Esophagus (tissue), 2 donors: ENCODE results near the gene MKLN1. TPM values are rescaled to one million over a fixed set of nuclear protein-coding genes. Genes with fewer than 3 reads are reported as not detected.

Experiments
- H3K27ac ChIP-seq, 2 donors: one replicate each; pipeline ENCODE4 v1.5.1; 2013; ENCODE audit warnings: low read depth in 2 of 2, mild to moderate bottlenecking in 2 of 2, inconsistent platforms in 1 of 2, low read length in 1 of 2, moderate library complexity in 1 of 2
- H3K27me3 ChIP-seq, 2 donors: one replicate each; pipeline ENCODE4 v1.6.1; 2013; ENCODE audit warnings: low read length in 2 of 2, control low read depth in 1 of 2, mild to moderate bottlenecking in 1 of 2; ENCODE audit not compliant: insufficient read depth in 2 of 2, control insufficient read depth in 1 of 2
- H3K36me3 ChIP-seq, 2 donors: one replicate each; pipeline ENCODE4 v1.6.1; 2013; ENCODE audit warnings: low read length in 1 of 2; ENCODE audit not compliant: control insufficient read depth in 2 of 2, insufficient read depth in 2 of 2
- H3K4me1 ChIP-seq, 2 donors: one replicate each; pipeline ENCODE4 v1.6.1; 2013; ENCODE audit warnings: low read length in 1 of 2; ENCODE audit not compliant: control insufficient read depth in 2 of 2, insufficient read depth in 2 of 2
- H3K4me3 ChIP-seq, 2 donors: one replicate each; pipeline ENCODE4 v1.5.1; 2013; ENCODE audit warnings: low read length in 2 of 2, mild to moderate bottlenecking in 2 of 2, low read depth in 1 of 2, moderate library complexity in 1 of 2
- H3K9me3 ChIP-seq, 2 donors: one replicate each; pipeline ENCODE4 v1.6.1; 2013; ENCODE audit warnings: mild to moderate bottlenecking in 2 of 2, low read depth in 1 of 2, low read length in 1 of 2, moderate library complexity in 1 of 2; ENCODE audit not compliant: control insufficient read depth in 2 of 2, insufficient read depth in 1 of 2
- WGBS, 2 donors: extraction: QIAGEN DNeasy Blood & Tissue Kit; methylation state at CpG; one replicate each; pipeline ENCODE4 v1.1.7; 2013; 5-methylcytosine and 5-hydroxymethylcytosine counted together
- polyA plus RNA-seq, 2 donors: library from polyadenylated mRNA; stranded (reverse); fragments of 200-250 nt; gene quantifications; one replicate each; pipeline ENCODE4 v1.2.3, GENCODE V29; 2013
- donor health status: healthy with polysubstance abuse.
- donor health status: Bipolar disorder and iron deficiency.

MKLN1 gene
- polyA plus RNA-seq, 2 donors, result 8.4 to 9.3 TPM

GRCh38 chr7:131487217-131487616 lies 159.5 kb downstream of the MKLN1 start:
- WGBS, 2 donors, result 69 to 73% methylated on average over 1 of the region's 1 CpG
- H3K36me3 ChIP-seq, result peaks cover 0 to 2% of the 10 kb centered on the region in 2 donors
- H3K27ac ChIP-seq, result no peak overlapping the region

GRCh38 chr7:131488361-131488760 lies 160.7 kb downstream of the MKLN1 start:
- no peaks in the 10 kb centered on the region for H3K4me1 ChIP-seq
- no peaks in the 10 kb centered on the region for H3K9me3 ChIP-seq
- WGBS, 2 donors, result 83 to 91% methylated on average over 2 of the region's 2 CpGs
- H3K27ac ChIP-seq, result no peak overlapping the region
- H3K27me3 ChIP-seq, result no peaks in the 10 kb centered on the region
- H3K4me3 ChIP-seq, result no peak overlapping the region
- H3K36me3 ChIP-seq, result peaks cover 0 to 2% of the 10 kb centered on the region in 2 donors

More at GRCh38 chr7:131487217-131487616, 159.5 kb downstream of the MKLN1 start:
- Histone ChIP-seq H3K27me3 (no peaks in the 10 kb centered on the region), H3K4me1 (no peaks in the 10 kb centered on the region), H3K4me3 (no peak overlapping the region), H3K9me3 (no peaks in the 10 kb centered on the region)

GRCh38 chr7:131489196-131489595 lies 161.5 kb downstream of the MKLN1 start:
- 54 to 69% methylated on average over 1 of the region's 1 CpG for WGBS, 2 donors
- peaks cover 0 to 2% of the 10 kb centered on the region in 2 donors for H3K36me3 ChIP-seq
- H3K27ac ChIP-seq, result no peak overlapping the region
- no peak overlapping the region for H3K4me3 ChIP-seq
- H3K27me3 ChIP-seq, result no peaks in the 10 kb centered on the region
- H3K9me3 ChIP-seq, result no peaks in the 10 kb centered on the region
- no peaks in the 10 kb centered on the region for H3K4me1 ChIP-seq

- Histone ChIP-seq H3K9me3 (no peaks in the 10 kb centered on the region), H3K36me3 (peaks cover 0 to 2% of the 10 kb centered on the region in 2 donors), H3K4me3 (no peak overlapping the region), H3K27ac (no peak overlapping the region), H3K27me3 (no peaks in the 10 kb centered on the region), H3K4me1 (no peaks in the 10 kb centered on the region)
- WGBS, 2 donors, result 93% methylated on average over 4 of the region's 4 CpGs
Measured at GRCh38 chr7:131489881-131490280, 162.2 kb downstream of the MKLN1 start.

GRCh38 chr7:131493081-131493480 lies 165.4 kb downstream of the MKLN1 start:
- Histone ChIP-seq H3K4me1 (no peaks in the 10 kb centered on the region), H3K4me3 (no peak overlapping the region), H3K27me3 (no peaks in the 10 kb centered on the region), H3K27ac (no peak overlapping the region), H3K36me3 (no peaks in the 10 kb centered on the region), H3K9me3 (no peaks in the 10 kb centered on the region)
- 72 to 93% methylated on average over 2 of the region's 2 CpGs for WGBS, 2 donors

- no peaks in the 10 kb centered on the region for H3K36me3 ChIP-seq
- H3K9me3 ChIP-seq, result no peaks in the 10 kb centered on the region
- H3K4me3 ChIP-seq, result no peak overlapping the region
- H3K4me1 ChIP-seq, result no peaks in the 10 kb centered on the region
- no peaks in the 10 kb centered on the region for H3K27me3 ChIP-seq
- no peak overlapping the region for H3K27ac ChIP-seq
Measured at GRCh38 chr7:131493581-131493980, 165.9 kb downstream of the MKLN1 start.

- Histone ChIP-seq H3K27ac (no peak overlapping the region), H3K36me3 (no peaks in the 10 kb centered on the region)
- 83 to 95% methylated on average over 2 of the region's 2 CpGs for WGBS, 2 donors
Measured at GRCh38 chr7:131494182-131494581, 166.5 kb downstream of the MKLN1 start.

GRCh38 chr7:131495669-131496498 lies 168.2 kb downstream of the MKLN1 start:
- Histone ChIP-seq H3K36me3 (no peaks in the 10 kb centered on the region), H3K9me3 (no peaks in the 10 kb centered on the region), H3K27me3 (no peaks in the 10 kb centered on the region), H3K27ac (no peak overlapping the region), H3K4me1 (no peaks in the 10 kb centered on the region), H3K4me3 (no peak overlapping the region)
- 77 to 92% methylated on average over 7 of the region's 7 CpGs for WGBS, 2 donors

More at GRCh38 chr7:131494182-131494581, 166.5 kb downstream of the MKLN1 start:
- Histone ChIP-seq H3K4me3 (no peak overlapping the region), H3K27me3 (no peaks in the 10 kb centered on the region), H3K4me1 (no peaks in the 10 kb centered on the region), H3K9me3 (no peaks in the 10 kb centered on the region)

GRCh38 chr7:131497454-131497853 lies 169.8 kb downstream of the MKLN1 start:
- H3K36me3 ChIP-seq, result no peaks in the 10 kb centered on the region
- H3K27ac ChIP-seq, result no peak overlapping the region
- no peaks in the 10 kb centered on the region for H3K27me3 ChIP-seq
- H3K4me3 ChIP-seq, result no peak overlapping the region
- WGBS, 2 donors, result 68 to 73% methylated on average over 7 of the region's 7 CpGs
- no peaks in the 10 kb centered on the region for H3K4me1 ChIP-seq
- H3K9me3 ChIP-seq, result no peaks in the 10 kb centered on the region
